Gastroesophageal sphincter (tissue), 4 donors: ENCODE data around the gene ACSM5. TPM values are rescaled to one million over a fixed set of nuclear protein-coding genes. Genes with fewer than 3 reads are reported as not detected.

Experiments
- ATAC-seq: fragments of 150-250 bp; one replicate; pipeline ENCODE4 v1.9.1; 2016; ENCODE audit warnings: mild to moderate bottlenecking, moderate library complexity
- H3K27ac ChIP-seq, 4 donors: fragments of 200-600 bp; sonication (generic) in 3 of 4; 1 replicate in 3 of 4; 2 replicates in 1 of 4; pipeline ENCODE4 v1.5.1; 2016 to 2019
- H3K27me3 ChIP-seq: fragments of 200-600 bp; sonication (generic); one replicate; pipeline ENCODE4 v1.5.1; 2019
- H3K36me3 ChIP-seq, 2 donors: fragments of 200-600 bp; sonication (generic); one replicate each; pipeline ENCODE4 v1.5.1; 2019; ENCODE audit warnings: control low read depth in 1 of 2
- H3K4me1 ChIP-seq, 3 donors: fragments of 200-600 bp; sonication (generic); 1 replicate in 2 of 3; 2 replicates in 1 of 3; pipeline ENCODE4 v1.5.1; 2016 to 2019; ENCODE audit warnings: control low read depth in 2 of 3
- H3K4me3 ChIP-seq, 2 donors: fragments of 200-600 bp; sonication (generic); one replicate each; pipeline ENCODE4 v1.5.1; 2019; ENCODE audit warnings: mild to moderate bottlenecking in 1 of 2, moderate library complexity in 1 of 2
- H3K9me3 ChIP-seq, 3 donors: fragments of 200-600 bp; sonication (generic); one replicate each; pipeline ENCODE4 v1.5.1; 2017 to 2019; ENCODE audit warnings: control low read depth in 2 of 3
- CTCF ChIP-seq, 4 experiments: fragments of 200-600 bp in 2 of 4; fragments of 450-650 bp in 2 of 4; sonication (generic) in 1 of 4; IDR thresholded peaks; one replicate each; pipeline ENCODE4 v1.5.1; 2017 to 2019; ENCODE audit warnings: antibody characterized with exemption in 4 of 4, mild to moderate bottlenecking in 2 of 4, moderate library complexity in 2 of 4
- EP300 ChIP-seq: sonication (generic); formaldehyde crosslinking; IDR thresholded peaks from one replicate; pipeline ENCODE4 v1.6.1; 2017; ENCODE audit warnings: antibody characterized with exemption, mild to moderate bottlenecking
- POLR2A ChIP-seq, 2 donors: fragments of 450-650 bp; IDR thresholded peaks; one replicate each; pipeline ENCODE4 v1.6.1; 2017; ENCODE audit warnings: antibody characterized with exemption in 2 of 2, mild to moderate bottlenecking in 2 of 2, moderate library complexity in 1 of 2
- POLR2AphosphoS5 ChIP-seq: sonication (generic); formaldehyde crosslinking; IDR thresholded peaks from one replicate; pipeline ENCODE4 v1.6.1; 2017; ENCODE audit warnings: antibody characterized with exemption
- WGBS, 2 donors: methylation state at CpG; one replicate each; pipeline ENCODE4 v1.1.5; 2018; ENCODE audit warnings: low coverage in 1 of 2; 5-methylcytosine and 5-hydroxymethylcytosine counted together
- total RNA-seq, 4 donors: library from RNA; depleted of rRNA; stranded (reverse); fragments of >200 nt; gene quantifications; one replicate each; pipeline ENCODE4 v1.1.0, GENCODE V29; 2016

Gene ACSM5
- total RNA-seq, 4 donors from 2014 or later, result 1.3 to 5.4 (median 5.0) TPM

GRCh38 chr16:20398603-20399002 lies 10.7 kb upstream of the ACSM5 start:
- TF ChIP-seq POLR2AphosphoS5 (no peak), CTCF (IDR thresholded peaks at IDR 0.05) (no peak), EP300 (no peak), POLR2A (IDR thresholded peaks at IDR 0.05) (no peak)
- Histone ChIP-seq H3K27me3 (no peaks in the 10 kb centered on the region), H3K9me3 (no peaks in the 10 kb centered on the region), H3K36me3 (no peaks in the 10 kb centered on the region), H3K27ac (no peak overlapping the region), H3K4me1 (peaks cover 4 to 11% (median 5%) of the 10 kb centered on the region in 3 donors), H3K4me3 (no peak overlapping the region)
- WGBS, 2 donors, result 77 to 86% methylated on average over 2 to 3 of the region's 3 CpGs
- ATAC-seq, result no peak

GRCh38 chr16:20399185-20399584 lies 10.1 kb upstream of the ACSM5 start:
- no peaks in the 10 kb centered on the region for H3K36me3 ChIP-seq
- no peak for TF ChIP-seq POLR2A (IDR thresholded peaks at IDR 0.05)
- TF ChIP-seq POLR2AphosphoS5, result no peak
- no peak for TF ChIP-seq EP300
- no peak for TF ChIP-seq CTCF (IDR thresholded peaks at IDR 0.05)
- 33 to 88% methylated on average over 1 to 3 of the region's 7 CpGs for WGBS, 2 donors
- ATAC-seq, result no peak
- H3K4me1 ChIP-seq, result peaks cover under 1 to 5% (median 1%) of the 10 kb centered on the region in 3 donors
- no peaks in the 10 kb centered on the region for H3K27me3 ChIP-seq
- no peak overlapping the region for H3K27ac ChIP-seq
- H3K4me3 ChIP-seq, result no peak overlapping the region
- H3K9me3 ChIP-seq, result no peaks in the 10 kb centered on the region

- TF ChIP-seq EP300, result no peak
- no peak for TF ChIP-seq POLR2AphosphoS5
- TF ChIP-seq POLR2A (IDR thresholded peaks at IDR 0.05), result no peak
- TF ChIP-seq CTCF (IDR thresholded peaks at IDR 0.05), result no peak
- no peak overlapping the region for H3K27ac ChIP-seq
- H3K4me1 ChIP-seq, result no peaks in the 10 kb centered on the region
- no peak for ATAC-seq
- H3K36me3 ChIP-seq, result no peaks in the 10 kb centered on the region
- no peaks in the 10 kb centered on the region for H3K9me3 ChIP-seq
- no peaks in the 10 kb centered on the region for H3K27me3 ChIP-seq
- WGBS, 2 donors, result 39% methylated on average over 2 of the region's 2 CpGs; no CpG with 5 or more reads in 1 of the 2 donors
- no peak overlapping the region for H3K4me3 ChIP-seq
Observed at GRCh38 chr16:20401066-20401465, 8.3 kb upstream of the ACSM5 start.

GRCh38 chr16:20401475-20402016 lies 7.8 kb upstream of the ACSM5 start:
- 40 to 67% methylated on average over 1 of the region's 8 CpGs for WGBS, 2 donors
- Histone ChIP-seq H3K9me3 (no peaks in the 10 kb centered on the region), H3K36me3 (no peaks in the 10 kb centered on the region), H3K4me3 (no peak overlapping the region), H3K27me3 (no peaks in the 10 kb centered on the region), H3K4me1 (no peaks in the 10 kb centered on the region), H3K27ac (no peak overlapping the region)
- ATAC-seq, result no peak
- no peak for TF ChIP-seq POLR2A (IDR thresholded peaks at IDR 0.05)
- TF ChIP-seq POLR2AphosphoS5, result no peak
- no peak for TF ChIP-seq CTCF (IDR thresholded peaks at IDR 0.05)
- no peak for TF ChIP-seq EP300

- no peaks in the 10 kb centered on the region for H3K4me1 ChIP-seq
- no peaks in the 10 kb centered on the region for H3K9me3 ChIP-seq
- H3K27ac ChIP-seq, result no peak overlapping the region
- WGBS, 2 donors, result 100% methylated on average over 2 of the region's 2 CpGs; no CpG with 5 or more reads in 1 of the 2 donors
- ATAC-seq, result no peak
- no peaks in the 10 kb centered on the region for H3K27me3 ChIP-seq
- H3K4me3 ChIP-seq, result no peak overlapping the region
- TF ChIP-seq POLR2A (IDR thresholded peaks at IDR 0.05), result no peak
- no peak for TF ChIP-seq EP300
- no peak for TF ChIP-seq POLR2AphosphoS5
- no peak for TF ChIP-seq CTCF (IDR thresholded peaks at IDR 0.05)
- no peaks in the 10 kb centered on the region for H3K36me3 ChIP-seq
Observed at GRCh38 chr16:20402651-20403050, 6.7 kb upstream of the ACSM5 start.
